GM10266 (cell line): ENCODE results near the gene NFYC.

Experiments used
- DNase-seq: peaks from one replicate; pipeline ENCODE4 v3.0.0; 2012; ENCODE audit errors: extremely low spot score
- CTCF ChIP-seq: IDR thresholded peaks from 2 replicates; pipeline ENCODE4 v1.5.1; 2012; ENCODE audit warnings: mild to moderate bottlenecking, low read depth; ENCODE audit not compliant: control insufficient read depth, insufficient read depth; ENCODE audit errors: missing control alignments

The NFYC gene

DNA sequence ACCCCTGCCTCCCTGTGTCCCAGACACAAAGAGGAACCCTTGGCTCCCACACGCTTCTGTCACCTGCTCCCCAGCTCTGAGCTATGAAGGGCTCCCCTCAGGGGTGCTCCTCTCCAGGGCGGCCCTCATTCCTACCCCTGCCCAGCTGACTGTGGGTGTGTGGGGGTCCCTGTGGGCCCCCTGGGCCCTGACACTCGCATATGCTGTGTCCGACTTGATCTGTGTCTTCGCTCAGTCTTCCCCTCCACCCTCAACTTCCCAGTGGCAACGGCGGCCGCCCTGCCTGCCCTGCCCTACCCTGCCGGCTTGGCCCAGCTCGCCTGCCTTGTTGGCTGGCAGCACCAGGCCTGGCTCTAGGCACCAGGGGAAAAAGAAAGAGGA, 93.3 kb downstream of the NFYC start:
- no peak for DNase-seq
- TF ChIP-seq CTCF: no peak

DNA sequence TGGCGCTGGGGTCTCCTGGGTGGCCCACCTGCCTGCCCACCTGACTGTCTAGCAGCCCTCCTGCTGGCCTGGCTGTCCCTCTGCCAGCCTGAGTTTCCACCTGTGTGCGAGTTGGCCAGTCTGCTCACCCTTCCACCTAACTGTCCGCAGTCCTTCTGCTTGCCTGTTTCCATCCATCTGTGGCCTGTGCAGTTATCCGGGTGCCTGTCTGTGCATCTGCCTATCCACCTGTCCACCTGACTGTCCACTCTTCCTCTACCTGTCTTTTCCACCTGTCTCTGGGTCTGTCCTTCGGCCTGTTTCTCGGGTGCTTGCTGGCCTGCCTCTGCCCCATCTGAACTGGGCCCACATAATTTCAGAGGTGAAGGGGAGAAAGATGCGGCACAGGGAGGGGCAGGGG, 93.9 kb downstream of the NFYC start:
- DNase-seq: no peak
- TF ChIP-seq CTCF: no peak

- DNase-seq: no peak
- no peak for TF ChIP-seq CTCF
Observed at GRCh38 chr1:40786171-40786994, 94.9 kb downstream of the NFYC start.

GRCh38 chr1:40786995-40787705, 95.6 kb downstream of the NFYC start:
- no peak for DNase-seq
- no peak for TF ChIP-seq CTCF

DNA sequence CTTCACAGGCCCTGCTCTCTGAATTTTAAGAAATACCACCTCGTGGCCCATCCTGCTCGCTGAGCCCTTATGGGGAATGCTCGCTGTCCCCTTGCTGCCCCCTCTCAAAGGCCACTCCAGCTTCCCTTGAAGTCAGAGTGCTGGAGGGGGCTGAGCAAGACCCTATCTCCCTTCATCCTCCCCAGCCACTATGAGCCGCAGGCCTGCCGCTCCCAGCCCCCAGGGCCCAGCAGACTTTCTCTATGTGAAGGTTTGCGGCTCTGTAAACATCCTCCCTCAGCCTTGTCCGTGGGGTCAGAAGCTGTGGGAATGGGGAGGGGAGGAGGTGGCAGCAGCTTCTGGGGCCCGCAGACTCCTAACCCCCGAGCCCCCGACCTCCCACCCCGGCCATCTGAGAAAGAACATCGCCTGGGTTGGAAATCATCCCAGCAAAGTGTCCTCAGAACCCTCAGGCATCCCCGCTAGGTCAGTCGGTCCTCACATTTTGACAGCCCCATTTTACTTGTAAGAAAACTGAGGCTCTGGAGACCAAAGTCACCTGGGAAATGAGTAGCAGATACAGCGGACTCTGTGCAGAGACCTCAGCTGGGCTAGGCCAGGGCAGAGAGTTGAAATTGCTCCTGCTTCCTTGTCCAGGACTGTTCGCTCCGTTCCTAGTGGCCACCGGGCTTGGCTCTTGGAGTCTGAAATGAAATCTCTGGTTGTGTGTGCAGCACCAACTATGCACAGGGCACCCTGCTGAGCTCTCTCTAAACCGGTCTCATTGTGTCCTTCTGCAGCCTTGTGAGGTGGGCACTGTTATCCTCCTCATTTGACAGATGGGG, 96.4 kb downstream of the NFYC start:
- no peak for TF ChIP-seq CTCF
- DNase-seq: no peak

DNA sequence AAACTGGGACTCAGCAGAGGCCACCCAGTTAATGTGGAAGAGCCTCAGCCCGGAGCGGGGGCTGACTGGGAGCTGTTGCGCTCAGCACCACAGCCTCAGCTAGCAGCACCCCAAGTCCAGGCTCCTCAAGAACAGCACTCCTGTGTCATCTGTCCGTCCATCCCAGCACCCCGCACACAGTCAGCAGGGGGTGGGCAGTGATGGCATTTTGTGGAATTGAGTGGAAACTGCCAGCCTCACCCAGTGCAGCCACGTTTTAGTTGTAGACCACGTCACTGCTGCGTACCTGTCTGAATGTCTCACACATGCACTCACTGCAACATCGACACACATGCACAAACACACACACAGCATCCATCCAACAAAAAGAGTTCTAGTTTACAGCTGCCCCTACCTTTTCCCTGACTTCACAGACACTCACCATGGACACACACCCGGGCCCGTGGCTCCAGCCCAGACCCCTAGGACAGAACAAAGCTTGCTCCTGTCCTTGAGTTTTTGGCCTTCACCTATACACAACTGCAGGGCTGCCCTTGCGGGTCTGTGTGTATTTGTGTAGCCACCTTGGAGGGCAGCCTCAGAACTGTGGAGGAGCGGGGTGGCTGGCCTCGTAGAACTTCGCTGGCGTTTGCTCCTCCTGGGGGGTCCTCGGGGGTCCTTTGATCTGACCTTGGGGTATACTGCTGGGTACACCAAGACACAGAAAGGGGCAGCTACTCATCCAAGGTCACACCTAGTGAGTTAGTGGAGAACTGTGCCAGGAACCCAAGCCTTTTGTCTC, 97.2 kb downstream of the NFYC start:
- no peak for TF ChIP-seq CTCF
- no peak for DNase-seq
